Loucy (cell line): Measurements from ENCODE around the gene TEKT3.

ENCODE experiments used
- H2AFZ ChIP-seq: fragments of 200-600 bp; sonication (generic); 2 replicates; pipeline ENCODE4 v1.6.0; 2016; ENCODE audit warnings: antibody characterized with exemption, mild to moderate bottlenecking, low read length, moderate library complexity
- H3F3A ChIP-seq: fragments of 200-600 bp; 2 replicates; pipeline ENCODE4 v1.6.0; 2016; ENCODE audit warnings: antibody characterized with exemption, low read depth, mild to moderate bottlenecking
- H3K27me3 ChIP-seq: fragments of 200-600 bp; sonication (generic); 2 replicates; pipeline ENCODE4 v1.6.1; 2014; ENCODE audit warnings: low read length, mild to moderate bottlenecking; ENCODE audit not compliant: insufficient read depth, poor library complexity, severe bottlenecking
- H3K36me3 ChIP-seq: fragments of 200-600 bp; sonication (generic); 2 replicates; pipeline ENCODE4 v1.6.1; 2016; ENCODE audit warnings: low read length; ENCODE audit not compliant: insufficient read depth
- H3K4me1 ChIP-seq: fragments of 200-600 bp; sonication (generic); 2 replicates; pipeline ENCODE4 v1.5.1; 2014; ENCODE audit warnings: low read length, mild to moderate bottlenecking; ENCODE audit not compliant: insufficient read depth, poor library complexity, severe bottlenecking
- H3K4me2 ChIP-seq: fragments of 200-600 bp; sonication (generic); 2 replicates; pipeline ENCODE4 v1.6.0; 2014; ENCODE audit warnings: antibody characterized with exemption, low read length, low read depth, mild to moderate bottlenecking; ENCODE audit not compliant: poor library complexity, severe bottlenecking
- H3K4me3 ChIP-seq: fragments of 200-600 bp; sonication (generic); 2 replicates; pipeline ENCODE4 v1.5.1; 2014; ENCODE audit warnings: low read length, mild to moderate bottlenecking, mixed read lengths; ENCODE audit not compliant: poor library complexity, severe bottlenecking
- H3K79me2 ChIP-seq: fragments of 200-600 bp; sonication (generic); 2 replicates; pipeline ENCODE4 v1.6.1; 2014; ENCODE audit warnings: low read length; ENCODE audit not compliant: insufficient read depth
- H3K9ac ChIP-seq: fragments of 200-600 bp; sonication (generic); 2 replicates; pipeline ENCODE4 v1.6.0; 2014; ENCODE audit warnings: mild to moderate bottlenecking, low read depth, low read length, moderate library complexity; ENCODE audit not compliant: poor library complexity, severe bottlenecking
- H3K9me2 ChIP-seq: fragments of 200-600 bp; sonication (generic); replicated peaks from 2 replicates; pipeline ENCODE4 v1.6.1; 2016; ENCODE audit warnings: low read depth, low read length, mixed read lengths
- H3K9me3 ChIP-seq: fragments of 200-600 bp; sonication (generic); 2 replicates; pipeline ENCODE4 v1.6.1; 2014; ENCODE audit warnings: mild to moderate bottlenecking, antibody characterized with exemption, low read length, low read depth; ENCODE audit not compliant: insufficient read depth
- H4K20me1 ChIP-seq: fragments of 200-600 bp; sonication (generic); 2 replicates; pipeline ENCODE4 v1.6.0; 2014; ENCODE audit warnings: antibody characterized with exemption, low read length, mild to moderate bottlenecking; ENCODE audit not compliant: insufficient read depth, poor library complexity, severe bottlenecking
- EZH2phosphoT487 ChIP-seq: fragments of 200-600 bp; IDR thresholded peaks from 2 replicates; pipeline ENCODE4 v1.6.1; 2018; ENCODE audit warnings: antibody characterized with exemption, mild to moderate bottlenecking, moderate library complexity, borderline replicate concordance
- TF ChIP-seq, protein P1 (sequence below): fragments of 200-600 bp; sonication (generic); conservative IDR thresholded peaks from 2 replicates; pipeline ENCODE4 v1.5.1; 2014; ENCODE audit warnings: mild to moderate bottlenecking, antibody characterized with exemption, low read length

TEKT3 gene

GRCh38 chr17:15342460-15342859 is 1.1 kb upstream of the TEKT3 start:
- Histone ChIP-seq H3K9me2 (no peaks in the 10 kb centered on the region), H3K4me3 (no peak overlapping the region), H3K9ac (no peak overlapping the region), H3K4me1 (no peaks in the 10 kb centered on the region), H3K4me2 (no peak overlapping the region), H4K20me1 (no peaks in the 10 kb centered on the region), H3K36me3 (no peaks in the 10 kb centered on the region), H3K9me3 (no peaks in the 10 kb centered on the region), H3K27me3 (no peaks in the 10 kb centered on the region), H2AFZ (no peak overlapping the region), H3K79me2 (no peaks in the 10 kb centered on the region), H3F3A (no peaks in the 10 kb centered on the region)
- no peak for TF ChIP-seq EZH2phosphoT487
- TF ChIP-seq, protein P1, sequence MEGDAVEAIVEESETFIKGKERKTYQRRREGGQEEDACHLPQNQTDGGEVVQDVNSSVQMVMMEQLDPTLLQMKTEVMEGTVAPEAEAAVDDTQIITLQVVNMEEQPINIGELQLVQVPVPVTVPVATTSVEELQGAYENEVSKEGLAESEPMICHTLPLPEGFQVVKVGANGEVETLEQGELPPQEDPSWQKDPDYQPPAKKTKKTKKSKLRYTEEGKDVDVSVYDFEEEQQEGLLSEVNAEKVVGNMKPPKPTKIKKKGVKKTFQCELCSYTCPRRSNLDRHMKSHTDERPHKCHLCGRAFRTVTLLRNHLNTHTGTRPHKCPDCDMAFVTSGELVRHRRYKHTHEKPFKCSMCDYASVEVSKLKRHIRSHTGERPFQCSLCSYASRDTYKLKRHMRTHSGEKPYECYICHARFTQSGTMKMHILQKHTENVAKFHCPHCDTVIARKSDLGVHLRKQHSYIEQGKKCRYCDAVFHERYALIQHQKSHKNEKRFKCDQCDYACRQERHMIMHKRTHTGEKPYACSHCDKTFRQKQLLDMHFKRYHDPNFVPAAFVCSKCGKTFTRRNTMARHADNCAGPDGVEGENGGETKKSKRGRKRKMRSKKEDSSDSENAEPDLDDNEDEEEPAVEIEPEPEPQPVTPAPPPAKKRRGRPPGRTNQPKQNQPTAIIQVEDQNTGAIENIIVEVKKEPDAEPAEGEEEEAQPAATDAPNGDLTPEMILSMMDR: no peak

- Histone ChIP-seq H3K4me2 (no peak overlapping the region), H3K79me2 (no peaks in the 10 kb centered on the region), H4K20me1 (no peaks in the 10 kb centered on the region), H2AFZ (no peak overlapping the region), H3K9me3 (no peaks in the 10 kb centered on the region), H3K9me2 (no peaks in the 10 kb centered on the region), H3K27me3 (no peaks in the 10 kb centered on the region), H3K36me3 (no peaks in the 10 kb centered on the region), H3K4me1 (no peaks in the 10 kb centered on the region), H3K4me3 (no peak overlapping the region), H3K9ac (no peak overlapping the region), H3F3A (no peaks in the 10 kb centered on the region)
- TF ChIP-seq EZH2phosphoT487: no peak
Measured at GRCh38 chr17:15341966-15342365, 569 bp upstream of the TEKT3 start.

DNA sequence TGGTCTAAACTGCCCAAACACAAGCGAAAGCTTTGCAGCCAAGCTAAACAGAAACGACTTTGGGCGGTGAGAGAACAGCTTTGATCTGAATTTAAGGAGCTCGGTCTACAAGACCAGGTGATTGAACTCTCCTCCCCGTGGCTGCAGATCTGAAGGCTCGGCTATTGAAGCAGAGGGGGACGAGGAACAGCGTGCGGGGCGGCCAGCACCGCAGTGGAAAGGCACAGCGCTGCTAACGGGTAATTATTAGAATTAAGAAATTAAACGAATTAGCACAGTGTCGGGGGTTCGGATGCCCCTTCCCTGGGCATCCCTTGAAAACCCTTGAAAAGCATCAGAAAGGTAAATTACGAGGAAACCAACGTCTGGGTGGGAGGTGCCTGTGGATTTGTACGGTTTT is 431 bp downstream of the TEKT3 start:
- no peak for TF ChIP-seq EZH2phosphoT487
- TF ChIP-seq, protein P1: no peak
- no peaks in the 10 kb centered on the region for H3K4me1 ChIP-seq
- no peak overlapping the region for H3K4me2 ChIP-seq
- H3K4me3 ChIP-seq: no peak overlapping the region
- H3K36me3 ChIP-seq: no peaks in the 10 kb centered on the region
- H3K79me2 ChIP-seq: no peaks in the 10 kb centered on the region
- H2AFZ ChIP-seq: no peak overlapping the region
- no peak overlapping the region for H3K9ac ChIP-seq
- no peaks in the 10 kb centered on the region for H3K27me3 ChIP-seq
- H3K9me3 ChIP-seq: no peaks in the 10 kb centered on the region
- no peaks in the 10 kb centered on the region for H4K20me1 ChIP-seq
- H3K9me2 ChIP-seq: no peaks in the 10 kb centered on the region
- no peaks in the 10 kb centered on the region for H3F3A ChIP-seq

DNA sequence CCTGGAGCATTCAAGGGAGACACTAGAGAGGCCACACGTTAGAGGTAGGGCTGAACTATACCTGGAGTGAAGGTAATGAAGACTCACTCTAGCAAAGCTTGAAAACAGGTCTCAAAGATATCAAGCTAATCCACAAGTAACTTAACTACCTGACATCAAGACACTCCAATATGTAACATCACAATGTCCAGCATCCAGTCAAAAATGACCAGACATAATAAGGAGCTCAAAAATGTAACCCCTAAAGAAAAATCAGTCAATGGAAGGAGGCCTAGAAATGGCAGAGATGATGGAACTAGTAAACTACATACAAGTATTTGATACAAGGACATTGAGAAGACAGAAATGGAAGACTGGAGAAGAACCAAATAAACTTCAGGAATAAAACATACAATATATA is 6.0 kb downstream of the TEKT3 start:
- no peaks in the 10 kb centered on the region for H4K20me1 ChIP-seq
- H3K9me3 ChIP-seq: peaks cover 8% of the 10 kb centered on the region; the same call in 1 of the 2 replicates
- TF ChIP-seq, protein P1: no peak
- no peak for TF ChIP-seq EZH2phosphoT487
- no peaks in the 10 kb centered on the region for H3K79me2 ChIP-seq
- no peaks in the 10 kb centered on the region for H3K4me1 ChIP-seq
- H3K9me2 ChIP-seq: no peaks in the 10 kb centered on the region
- no peaks in the 10 kb centered on the region for H3K36me3 ChIP-seq
- no peaks in the 10 kb centered on the region for H3K27me3 ChIP-seq
- no peak overlapping the region for H2AFZ ChIP-seq
- no peak overlapping the region for H3K9ac ChIP-seq
- H3F3A ChIP-seq: no peaks in the 10 kb centered on the region
- H3K4me2 ChIP-seq: no peak overlapping the region
- no peak overlapping the region for H3K4me3 ChIP-seq
